Chondrocyte (in vitro differentiated cells): ENCODE data around the gene GNGT1. TPM values are rescaled to one million over a fixed set of nuclear protein-coding genes. Genes with fewer than 3 reads are reported as not detected.
"Not testable (repeated sequence)": the region's sequence is repeated elsewhere in the genome, so short reads cannot be mapped to it uniquely, and the experiment has no call there.

Experiments used
- DNase-seq: peaks from one replicate; pipeline ENCODE4 v3.0.0; 2021; ENCODE audit warnings: mixed read lengths, low spot score
- H3K27ac Mint-ChIP-seq: one replicate; pipeline ENCODE4 v1.8.0; 2021; ENCODE audit warnings: mild to moderate bottlenecking, moderate library complexity, mixed read lengths; ENCODE audit not compliant: unreplicated experiment
- H3K27me3 Mint-ChIP-seq: 2 replicates; pipeline ENCODE4 v1.8.0; 2021; ENCODE audit warnings: low read depth, mixed read lengths
- H3K36me3 Mint-ChIP-seq: 2 replicates; pipeline ENCODE4 v1.8.0; 2021; ENCODE audit warnings: low read depth, mixed read lengths
- H3K4me1 Mint-ChIP-seq: 2 replicates; pipeline ENCODE4 v1.8.0; 2021; ENCODE audit warnings: low read depth, mild to moderate bottlenecking, mixed read lengths
- H3K4me3 Mint-ChIP-seq: one replicate; pipeline ENCODE4 v1.8.0; 2021; ENCODE audit warnings: mild to moderate bottlenecking, moderate library complexity, mixed read lengths; ENCODE audit not compliant: unreplicated experiment
- H3K9me3 Mint-ChIP-seq: 2 replicates; pipeline ENCODE4 v1.8.0; 2021; ENCODE audit warnings: low read depth, mixed read lengths
- CTCF ChIP-seq: fragments of 200-600 bp; sonication (generic); IDR thresholded peaks from 2 replicates; pipeline ENCODE4 v1.5.0; 2021; ENCODE audit warnings: antibody characterized with exemption, mild to moderate bottlenecking, moderate library complexity
- total RNA-seq: library from RNA; stranded (reverse); gene quantifications from 3 replicates; pipeline ENCODE4 v1.2.1, GENCODE V29; 2021

Gene GNGT1
- total RNA-seq, 1 donor from 2014 or later: not detected

- peak; percentile 93 for TF ChIP-seq CTCF
- no peak for DNase-seq
- no peaks in the 10 kb centered on the region for H3K27me3 Mint-ChIP-seq
- no peaks in the 10 kb centered on the region for H3K36me3 Mint-ChIP-seq
- H3K9me3 Mint-ChIP-seq: no peaks in the 10 kb centered on the region
- H3K4me1 Mint-ChIP-seq: no peaks in the 10 kb centered on the region
- no peak overlapping the region for H3K27ac Mint-ChIP-seq
- no peak overlapping the region for H3K4me3 Mint-ChIP-seq
These were observed 3.5 kb upstream of the GNGT1 start for GRCh38 chr7:93902777-93903423.

DNA sequence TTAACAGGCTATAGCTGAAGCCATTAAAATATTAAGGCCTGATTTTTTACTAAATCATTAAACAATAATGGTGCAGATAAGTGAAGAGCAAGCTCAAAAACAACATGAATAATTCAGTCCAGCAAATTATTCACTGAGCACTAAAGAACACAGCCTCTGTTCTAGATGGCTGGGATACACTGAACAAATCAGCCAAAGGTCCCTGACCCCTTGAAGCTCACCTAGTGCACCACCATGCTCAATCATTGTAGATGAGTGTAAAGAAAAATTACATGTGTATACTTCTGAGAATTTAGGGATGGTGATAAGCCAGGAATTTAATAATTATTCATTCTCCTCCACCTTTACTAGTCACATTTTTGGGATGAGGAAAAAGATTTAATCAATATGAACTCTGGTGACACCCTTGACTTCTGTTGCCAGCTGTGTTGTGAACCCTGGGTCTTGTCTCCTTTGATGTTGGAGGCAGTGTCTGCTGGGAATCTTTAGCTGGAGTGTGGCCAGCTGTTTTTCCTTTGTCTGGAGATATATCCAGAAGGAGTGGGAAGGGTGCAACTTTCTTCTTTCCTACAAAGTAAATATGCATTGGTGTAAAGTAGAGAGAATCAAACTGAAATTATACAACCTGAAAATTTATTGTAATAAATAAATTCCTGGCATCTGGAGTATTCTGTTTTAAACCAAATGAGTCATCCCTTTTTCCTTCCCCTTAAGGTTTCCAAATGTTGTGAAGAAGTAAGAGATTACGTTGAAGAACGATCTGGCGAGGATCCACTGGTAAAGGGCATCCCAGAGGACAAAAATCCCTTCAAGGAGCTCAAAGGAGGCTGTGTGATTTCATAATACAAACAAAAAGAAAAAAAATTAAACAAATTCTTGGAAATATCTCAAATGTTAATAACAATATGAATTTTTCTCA, 4.0 kb downstream of the GNGT1 start:
- no peak overlapping the region for H3K4me3 Mint-ChIP-seq
- no peak for DNase-seq
- H3K27ac Mint-ChIP-seq: no peak overlapping the region
- peaks cover 15% of the 10 kb centered on the region for H3K4me1 Mint-ChIP-seq
- no peaks in the 10 kb centered on the region for H3K9me3 Mint-ChIP-seq
- no peak for TF ChIP-seq CTCF
- no peaks in the 10 kb centered on the region for H3K27me3 Mint-ChIP-seq
- no peaks in the 10 kb centered on the region for H3K36me3 Mint-ChIP-seq

GRCh38 chr7:93911242-93911641, 4.9 kb downstream of the GNGT1 start:
- not testable (repeated sequence) for H3K36me3 Mint-ChIP-seq, H3K4me3 Mint-ChIP-seq, H3K9me3 Mint-ChIP-seq, H3K27ac Mint-ChIP-seq, DNase-seq, H3K27me3 Mint-ChIP-seq
- H3K4me1 Mint-ChIP-seq: peaks cover 16% of the 10 kb centered on the region

- DNase-seq, H3K36me3 Mint-ChIP-seq, H3K27ac Mint-ChIP-seq, H3K4me3 Mint-ChIP-seq, H3K27me3 Mint-ChIP-seq, H3K9me3 Mint-ChIP-seq: not testable (repeated sequence)
- H3K4me1 Mint-ChIP-seq: peaks cover 16% of the 10 kb centered on the region
These were observed 5.3 kb downstream of the GNGT1 start for GRCh38 chr7:93911661-93912060.

DNA sequence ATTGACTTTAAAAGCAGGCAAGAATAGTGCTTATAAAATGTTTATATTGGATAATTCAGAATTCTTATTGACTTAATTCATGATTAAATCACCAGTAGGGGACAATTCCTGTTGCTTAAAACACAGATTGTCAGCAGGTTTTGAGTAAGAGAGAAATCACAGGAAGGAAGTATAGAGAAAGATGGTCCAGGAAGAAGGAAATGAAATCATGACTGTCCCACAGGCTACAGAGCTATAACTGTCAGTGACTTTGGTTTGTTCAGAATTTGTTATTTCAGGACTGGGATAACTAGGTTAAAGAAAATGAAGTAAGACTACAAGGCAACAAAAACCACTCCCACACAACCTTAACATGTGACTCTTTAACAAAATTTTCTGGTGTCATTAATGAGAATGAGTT, 6.8 kb downstream of the GNGT1 start:
- no peak overlapping the region for H3K4me3 Mint-ChIP-seq
- H3K36me3 Mint-ChIP-seq: peaks cover 1% of the 10 kb centered on the region
- H3K27ac Mint-ChIP-seq: no peak overlapping the region
- no peaks in the 10 kb centered on the region for H3K9me3 Mint-ChIP-seq
- peaks cover 16% of the 10 kb centered on the region for H3K4me1 Mint-ChIP-seq
- no peak for DNase-seq
- no peak for TF ChIP-seq CTCF
- H3K27me3 Mint-ChIP-seq: no peaks in the 10 kb centered on the region

- no peak for DNase-seq
These were observed 8.3 kb downstream of the GNGT1 start for GRCh38 chr7:93914581-93915066.

GRCh38 chr7:93915206-93915842, 9.0 kb downstream of the GNGT1 start:
- not testable (repeated sequence) for H3K27me3 Mint-ChIP-seq, DNase-seq, H3K4me3 Mint-ChIP-seq, H3K9me3 Mint-ChIP-seq, H3K36me3 Mint-ChIP-seq, H3K27ac Mint-ChIP-seq
- H3K4me1 Mint-ChIP-seq: peaks cover 18% of the 10 kb centered on the region

More at GRCh38 chr7:93914581-93915066, 8.3 kb downstream of the GNGT1 start:
- TF ChIP-seq CTCF: no peak
- H3K27ac Mint-ChIP-seq: no peak overlapping the region
- peaks cover 1% of the 10 kb centered on the region for H3K36me3 Mint-ChIP-seq
- peaks cover 16% of the 10 kb centered on the region for H3K4me1 Mint-ChIP-seq
- no peak overlapping the region for H3K4me3 Mint-ChIP-seq
- no peaks in the 10 kb centered on the region for H3K9me3 Mint-ChIP-seq
- no peaks in the 10 kb centered on the region for H3K27me3 Mint-ChIP-seq

DNA sequence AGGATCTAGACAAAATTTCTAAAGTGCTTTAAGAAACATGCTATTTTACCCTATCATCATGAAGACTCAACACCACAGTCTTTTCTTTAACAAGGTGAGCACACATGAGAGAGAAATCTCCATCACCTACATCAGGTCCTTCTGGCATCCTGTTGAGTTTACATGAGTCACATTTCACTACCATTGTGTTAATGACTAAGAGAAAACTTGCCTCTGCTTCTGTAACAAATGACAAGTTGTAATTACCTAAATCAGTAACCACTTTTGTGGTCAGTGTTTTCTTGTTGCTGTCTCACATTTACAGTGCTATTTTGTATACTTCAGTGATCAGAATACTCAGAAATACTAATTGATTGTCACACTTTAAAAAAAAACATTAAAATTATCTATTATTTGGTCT, 9.5 kb downstream of the GNGT1 start:
- not testable (repeated sequence) for DNase-seq, H3K27ac Mint-ChIP-seq, H3K27me3 Mint-ChIP-seq, H3K36me3 Mint-ChIP-seq, H3K9me3 Mint-ChIP-seq, H3K4me3 Mint-ChIP-seq
- peaks cover 18% of the 10 kb centered on the region for H3K4me1 Mint-ChIP-seq
